GM12872 (cell line): ENCODE data around the gene PDLIM7.

ENCODE experiments used
- CTCF ChIP-seq: IDR thresholded peaks from 3 replicates; pipeline ENCODE4 v1.5.1; 2011; ENCODE audit warnings: low read depth, mild to moderate bottlenecking, low read length, moderate library complexity; ENCODE audit not compliant: insufficient read depth

Gene PDLIM7

GRCh38 chr5:177452688-177453638 lies 44.4 kb downstream of the PDLIM7 start:
- 0 out of 3 replicates have a peak, but pooled peaks have one; percentile 7 for TF ChIP-seq CTCF

GRCh38 chr5:177450667-177451424 lies 46.6 kb downstream of the PDLIM7 start:
- no peak for TF ChIP-seq CTCF

- TF ChIP-seq CTCF = no peak
Measured at GRCh38 chr5:177449140-177450061, 48.0 kb downstream of the PDLIM7 start.

GRCh38 chr5:177448244-177448950 lies 49.0 kb downstream of the PDLIM7 start:
- no peak for TF ChIP-seq CTCF

- no peak for TF ChIP-seq CTCF
Measured at GRCh38 chr5:177447611-177448243, 49.7 kb downstream of the PDLIM7 start.

- no peak for TF ChIP-seq CTCF
Measured at GRCh38 chr5:177447066-177447610, 50.3 kb downstream of the PDLIM7 start.
